Measurements from ENCODE around the gene ENTR1. TPM values are rescaled to one million over a fixed set of nuclear protein-coding genes. Genes with fewer than 3 reads are reported as not detected.

The ENTR1 gene
- total and polyA plus RNA-seq, 2 of the 4 experiments (the other 2 are of a cell fraction): 14.5 to 37.3 TPM

DNA sequence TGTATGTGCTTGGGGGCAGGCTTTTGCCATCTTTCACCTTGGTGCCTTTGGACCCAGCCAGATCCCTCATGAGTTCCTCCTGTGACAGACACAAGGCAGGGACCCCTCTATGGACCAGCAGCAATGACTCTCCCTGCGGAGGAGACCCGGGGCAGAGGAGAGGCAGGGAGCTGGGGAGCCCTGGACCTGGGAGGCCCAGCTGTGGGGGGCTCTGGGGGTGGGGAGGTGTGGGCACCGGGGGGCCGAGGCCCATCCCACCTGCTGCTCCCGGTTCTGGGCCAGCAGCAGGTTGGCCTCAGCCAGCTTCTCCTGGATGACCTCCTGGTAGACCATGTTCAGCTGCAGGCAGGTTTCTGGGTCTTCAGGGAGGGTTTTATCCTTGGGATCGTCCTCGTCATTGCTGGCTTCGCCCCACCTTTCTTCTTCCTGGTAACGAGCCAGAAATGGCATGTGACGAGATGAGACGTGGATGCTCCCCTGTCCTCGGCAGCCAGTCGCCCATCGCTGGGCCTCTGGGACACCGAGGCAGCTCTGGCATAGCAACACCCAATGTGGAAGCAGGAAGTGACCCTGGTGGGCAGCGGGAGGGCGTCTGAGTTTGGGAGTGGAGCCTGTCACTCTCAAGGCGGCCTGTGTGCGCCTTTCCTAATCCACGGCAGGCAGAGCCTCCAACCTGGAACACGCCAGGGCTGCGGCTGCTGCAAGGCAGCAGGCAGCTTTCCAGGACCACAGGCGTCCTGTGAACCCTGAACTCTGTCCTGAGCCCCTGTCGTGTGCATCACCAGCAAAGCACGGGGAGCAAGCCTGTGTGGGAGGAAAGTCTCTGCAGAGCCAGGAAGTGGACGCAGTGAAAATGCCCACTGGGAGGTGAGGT, 14.8 kb downstream of the ENTR1 start (continued):
- TF ChIP-seq, protein P1, sequence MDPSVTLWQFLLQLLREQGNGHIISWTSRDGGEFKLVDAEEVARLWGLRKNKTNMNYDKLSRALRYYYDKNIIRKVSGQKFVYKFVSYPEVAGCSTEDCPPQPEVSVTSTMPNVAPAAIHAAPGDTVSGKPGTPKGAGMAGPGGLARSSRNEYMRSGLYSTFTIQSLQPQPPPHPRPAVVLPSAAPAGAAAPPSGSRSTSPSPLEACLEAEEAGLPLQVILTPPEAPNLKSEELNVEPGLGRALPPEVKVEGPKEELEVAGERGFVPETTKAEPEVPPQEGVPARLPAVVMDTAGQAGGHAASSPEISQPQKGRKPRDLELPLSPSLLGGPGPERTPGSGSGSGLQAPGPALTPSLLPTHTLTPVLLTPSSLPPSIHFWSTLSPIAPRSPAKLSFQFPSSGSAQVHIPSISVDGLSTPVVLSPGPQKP (IDR thresholded peaks at IDR 0.05; ENCODE audit: borderline replicate concordance, low read depth, low read length): no peak

DNA sequence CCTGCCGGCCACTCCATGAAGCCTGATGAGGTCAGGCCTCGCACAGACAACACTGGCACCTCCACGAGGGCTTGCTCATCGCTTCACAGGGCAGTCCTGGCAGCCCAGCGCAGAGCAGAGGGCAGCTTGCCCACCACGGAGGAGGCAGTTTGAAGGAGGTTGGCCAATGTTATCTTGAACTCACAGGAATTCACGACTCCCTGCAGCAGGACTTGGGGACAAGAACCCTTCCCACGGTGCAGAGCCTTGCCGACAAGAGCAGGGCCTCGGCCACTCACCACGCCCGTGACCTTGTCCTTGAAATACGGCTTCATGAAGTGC, 15.4 kb downstream of the ENTR1 start:
- ChIA-PET POLR2A (ENCODE audit: unreplicated experiment) (no interaction called here), CTCF (no interaction called here)
- ATAC-seq (ENCODE audit: low read depth) (no peak), DNase-seq (no peak)
- no peak overlapping the region for H3K4ac ChIP-seq (ENCODE audit: low read depth, low read length)
- H3K23ac ChIP-seq (ENCODE audit: low read depth, low read length): no peak overlapping the region
- peak overlapping the region; percentile 16 for H2AK9ac ChIP-seq (replicated peaks; ENCODE audit: low read depth, low read length, poor library complexity)
- no peak overlapping the region for H2BK120ac ChIP-seq (ENCODE audit: low read depth, low read length)
- peaks cover 62% of the 10 kb centered on the region for H3K36me3 ChIP-seq (ENCODE audit: control insufficient read depth, insufficient read depth, low read length)
- no peak overlapping the region for H2BK20ac ChIP-seq (ENCODE audit: low read depth, low read length)
- no peak overlapping the region for H3K56ac ChIP-seq (ENCODE audit: extremely low read depth, insufficient read depth, low read length)
- H4K20me1 ChIP-seq (ENCODE audit: insufficient read depth, low read length): peaks cover 16% of the 10 kb centered on the region
- dilution Hi-C loops (cut with HindIII; ENCODE audit: low sequenced_read_pairs, unreplicated experiment): no loop called here
- H3K27me3 ChIP-seq (ENCODE audit: control insufficient read depth, insufficient read depth, low read length): no peaks in the 10 kb centered on the region
- H2BK5ac ChIP-seq (ENCODE audit: low read depth, low read length, poor library complexity, severe bottlenecking): no peak overlapping the region
- H3K14ac ChIP-seq (replicated peaks; ENCODE audit: low read depth, low read length): no peak overlapping the region
- WGBS, 2 experiments (ENCODE audit: extremely low coverage in 2 of 2, insufficient read length in 1 of 2): 90% methylated on average over 6 of the region's 13 CpGs; no CpG with 5 or more reads in 1 of the 2 experiments
- no peak overlapping the region for H3K9ac ChIP-seq (ENCODE audit: low read depth, low read length)
- H3K4me3 ChIP-seq (ENCODE audit: insufficient read depth, low read depth, low read length): no peak overlapping the region
- no peak overlapping the region for H3K18ac ChIP-seq (ENCODE audit: low read depth, low read length)
- H3K9me3 ChIP-seq (ENCODE audit: control insufficient read depth, insufficient read depth, low read length): no peaks in the 10 kb centered on the region
- H3K27ac ChIP-seq (ENCODE audit: insufficient read depth, low read length): no peak overlapping the region
- peaks cover 6% of the 10 kb centered on the region for H3K4me1 ChIP-seq (ENCODE audit: control insufficient read depth, insufficient read depth, low read length)
- no peak overlapping the region for H4K8ac ChIP-seq (ENCODE audit: low read depth in 2 of 2, low read length in 2 of 2)
- no TSS peak for BruUV-seq (replicated peaks)
- H4K91ac ChIP-seq (ENCODE audit: insufficient read depth, low read depth, low read length): no peak overlapping the region
- H2AK5ac ChIP-seq (ENCODE audit: low read depth, low read length): no peak overlapping the region
- H3K4me2 ChIP-seq (ENCODE audit: low read depth, low read length): no peak overlapping the region
- in situ Hi-C loops (cut with MboI; ENCODE audit: low sequenced_read_pairs): no loop called here
- H2AFZ ChIP-seq (replicated peaks; ENCODE audit: low read length, poor library complexity): no peak overlapping the region
- no peak overlapping the region for H2BK15ac ChIP-seq (ENCODE audit: low read depth, low read length)
- H3K79me1 ChIP-seq (ENCODE audit: low read depth in 1 of 2, low read length in 2 of 2): peaks cover 20 to 37% of the 10 kb centered on the region in 2 experiments
- H4K5ac ChIP-seq (ENCODE audit: low read depth, low read length): no peak overlapping the region
- no peaks in the 10 kb centered on the region for H3K9me1 ChIP-seq (ENCODE audit: insufficient read depth, low read length)
- intact Hi-C loops (cut with micrococcal nuclease): no loop called here
- no peak for TF ChIP-seq MAZ (IDR thresholded peaks at IDR 0.05; ENCODE audit: borderline replicate concordance, low read depth, low read length)
- TF ChIP-seq, protein P1 (IDR thresholded peaks at IDR 0.05; ENCODE audit: borderline replicate concordance, low read depth, low read length): no peak
- TF ChIP-seq, protein P2, sequence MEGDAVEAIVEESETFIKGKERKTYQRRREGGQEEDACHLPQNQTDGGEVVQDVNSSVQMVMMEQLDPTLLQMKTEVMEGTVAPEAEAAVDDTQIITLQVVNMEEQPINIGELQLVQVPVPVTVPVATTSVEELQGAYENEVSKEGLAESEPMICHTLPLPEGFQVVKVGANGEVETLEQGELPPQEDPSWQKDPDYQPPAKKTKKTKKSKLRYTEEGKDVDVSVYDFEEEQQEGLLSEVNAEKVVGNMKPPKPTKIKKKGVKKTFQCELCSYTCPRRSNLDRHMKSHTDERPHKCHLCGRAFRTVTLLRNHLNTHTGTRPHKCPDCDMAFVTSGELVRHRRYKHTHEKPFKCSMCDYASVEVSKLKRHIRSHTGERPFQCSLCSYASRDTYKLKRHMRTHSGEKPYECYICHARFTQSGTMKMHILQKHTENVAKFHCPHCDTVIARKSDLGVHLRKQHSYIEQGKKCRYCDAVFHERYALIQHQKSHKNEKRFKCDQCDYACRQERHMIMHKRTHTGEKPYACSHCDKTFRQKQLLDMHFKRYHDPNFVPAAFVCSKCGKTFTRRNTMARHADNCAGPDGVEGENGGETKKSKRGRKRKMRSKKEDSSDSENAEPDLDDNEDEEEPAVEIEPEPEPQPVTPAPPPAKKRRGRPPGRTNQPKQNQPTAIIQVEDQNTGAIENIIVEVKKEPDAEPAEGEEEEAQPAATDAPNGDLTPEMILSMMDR (conservative IDR thresholded peaks at IDR 0.05; ENCODE audit: low read depth, low read length): no peak
- TF ChIP-seq FOS (IDR thresholded peaks at IDR 0.05; ENCODE audit: low read depth, low read length): no peak
- no peak for TF ChIP-seq MXI1 (IDR thresholded peaks at IDR 0.05; ENCODE audit: borderline replicate concordance, low read depth, low read length)
- TF ChIP-seq RFX5 (IDR thresholded peaks at IDR 0.05; ENCODE audit: low read depth, low read length): no peak
- TF ChIP-seq POLR2A (IDR thresholded peaks at IDR 0.05; ENCODE audit: low read depth, low read length): no peak
- TF ChIP-seq SMC3 (IDR thresholded peaks at IDR 0.05; ENCODE audit: low read depth, low read length): no peak
- no peak for TF ChIP-seq CEBPB (IDR thresholded peaks at IDR 0.05; ENCODE audit: low read depth, low read length)
- no peak for TF ChIP-seq NFE2L2 (IDR thresholded peaks at IDR 0.05; ENCODE audit: low read depth, low read length)
- no peak for TF ChIP-seq RCOR1 (IDR thresholded peaks at IDR 0.05; ENCODE audit: insufficient replicate concordance, low read length)
- no peak for TF ChIP-seq MAFK (IDR thresholded peaks at IDR 0.05; ENCODE audit: low read depth, low read length)

Measured in IMR-90 (cell line).